ENCODE results near the gene CCSER2. TPM values are rescaled to one million over a fixed set of nuclear protein-coding genes. Genes with fewer than 3 reads are reported as not detected.

Gene CCSER2
- polyA plus RNA-seq, 3 donors, result 7.4 to 23.3 (median 14.3) TPM

- no CpG with 5 or more reads among the region's 2 CpGs for WGBS (ENCODE audit: insufficient coverage)
- Histone ChIP-seq H3K27ac (ENCODE audit: low read depth in 1 of 2, low read length in 2 of 2) (no peak overlapping the region), H3K79me2 (ENCODE audit: insufficient read depth, low read length) (peaks cover 29% of the 10 kb centered on the region), H3K36me3 (replicated peaks in 1 of 2; ENCODE audit: control insufficient read depth in 1 of 2, insufficient read depth in 2 of 2, low read length in 2 of 2) (no peaks in the 10 kb centered on the region), H3K27me3 (ENCODE audit: control insufficient read depth in 2 of 2, insufficient read depth in 2 of 2, low read length in 2 of 2) (no peaks in the 10 kb centered on the region), H2AFZ (ENCODE audit: insufficient read depth, low read depth, low read length, poor library complexity, severe bottlenecking) (no peak overlapping the region), H3K4me2 (replicated peaks; ENCODE audit: extremely low read depth, low read length, poor library complexity, severe bottlenecking) (no peak overlapping the region), H3K9me3 (replicated peaks in 1 of 2; ENCODE audit: control insufficient read depth in 1 of 2, insufficient read depth in 1 of 2, low read length in 2 of 2) (no peaks in the 10 kb centered on the region), H3K4me3 (replicated peaks in 1 of 3; ENCODE audit: low read depth in 2 of 3, low read length in 3 of 3) (no peak overlapping the region), H4K20me1 (ENCODE audit: insufficient read depth, low read length) (peaks cover 52% of the 10 kb centered on the region), H3K4me1 (ENCODE audit: control insufficient read depth in 1 of 2, insufficient read depth in 2 of 2, low read length in 2 of 2) (peaks cover 4 to 13% of the 10 kb centered on the region in 2 donors), H3K9ac (ENCODE audit: insufficient read depth, low read length, poor library complexity, severe bottlenecking) (no peak overlapping the region)
- TF ChIP-seq, protein P1, sequence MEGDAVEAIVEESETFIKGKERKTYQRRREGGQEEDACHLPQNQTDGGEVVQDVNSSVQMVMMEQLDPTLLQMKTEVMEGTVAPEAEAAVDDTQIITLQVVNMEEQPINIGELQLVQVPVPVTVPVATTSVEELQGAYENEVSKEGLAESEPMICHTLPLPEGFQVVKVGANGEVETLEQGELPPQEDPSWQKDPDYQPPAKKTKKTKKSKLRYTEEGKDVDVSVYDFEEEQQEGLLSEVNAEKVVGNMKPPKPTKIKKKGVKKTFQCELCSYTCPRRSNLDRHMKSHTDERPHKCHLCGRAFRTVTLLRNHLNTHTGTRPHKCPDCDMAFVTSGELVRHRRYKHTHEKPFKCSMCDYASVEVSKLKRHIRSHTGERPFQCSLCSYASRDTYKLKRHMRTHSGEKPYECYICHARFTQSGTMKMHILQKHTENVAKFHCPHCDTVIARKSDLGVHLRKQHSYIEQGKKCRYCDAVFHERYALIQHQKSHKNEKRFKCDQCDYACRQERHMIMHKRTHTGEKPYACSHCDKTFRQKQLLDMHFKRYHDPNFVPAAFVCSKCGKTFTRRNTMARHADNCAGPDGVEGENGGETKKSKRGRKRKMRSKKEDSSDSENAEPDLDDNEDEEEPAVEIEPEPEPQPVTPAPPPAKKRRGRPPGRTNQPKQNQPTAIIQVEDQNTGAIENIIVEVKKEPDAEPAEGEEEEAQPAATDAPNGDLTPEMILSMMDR (IDR thresholded peaks at IDR 0.05), result no peak
- H3K4me3 Mint-ChIP-seq, result no peak overlapping the region
- H3K9me3 Mint-ChIP-seq, result peaks cover 0 to 2% (median 0%) of the 10 kb centered on the region in 7 donors
- peaks cover 28% of the 10 kb centered on the region for H3K4me1 Mint-ChIP-seq
- no peaks in the 10 kb centered on the region for H3K27me3 Mint-ChIP-seq (ENCODE audit: low read depth in 3 of 3)
- H3K36me3 Mint-ChIP-seq, result no peaks in the 10 kb centered on the region
- H3K27ac Mint-ChIP-seq, result no peak overlapping the region
- intact Hi-C loops (cut with micrococcal nuclease), result loop anchor here in 1 of 2 donors (5.0 kb wide), 1 partner anchor 198 kb away; the partner anchor contains the start of gene GHITM
- no peak for DNase-seq
Measured at GRCh38 chr10:84334811-84335210, 6.4 kb downstream of the CCSER2 start.

GRCh38 chr10:84335516-84335915 is 7.1 kb downstream of the CCSER2 start:
- peaks cover 24% of the 10 kb centered on the region for H3K79me2 ChIP-seq (ENCODE audit: insufficient read depth, low read length)
- Mint-ChIP-seq H3K27me3 (ENCODE audit: low read depth in 3 of 3) (no peaks in the 10 kb centered on the region), H3K36me3 (peaks cover 0 to under 1% of the 10 kb centered on the region in 2 donors), H3K27ac (no peak overlapping the region), H3K4me3 (no peak overlapping the region), H3K9me3 (peaks cover 0 to 2% (median 0%) of the 10 kb centered on the region in 7 donors), H3K4me1 (peaks cover 21% of the 10 kb centered on the region)
- H3K9me3 ChIP-seq (replicated peaks in 1 of 2; ENCODE audit: control insufficient read depth in 1 of 2, insufficient read depth in 1 of 2, low read length in 2 of 2), result no peaks in the 10 kb centered on the region
- TF ChIP-seq, protein P1 (IDR thresholded peaks at IDR 0.05), result no peak
- H3K27ac ChIP-seq (ENCODE audit: low read depth in 1 of 2, low read length in 2 of 2), result no peak overlapping the region
- H4K20me1 ChIP-seq (ENCODE audit: insufficient read depth, low read length), result peaks cover 52% of the 10 kb centered on the region
- no CpG with 5 or more reads among the region's 3 CpGs for WGBS (ENCODE audit: insufficient coverage)
- H3K9ac ChIP-seq (ENCODE audit: insufficient read depth, low read length, poor library complexity, severe bottlenecking), result no peak overlapping the region
- no peak overlapping the region for H2AFZ ChIP-seq (ENCODE audit: insufficient read depth, low read depth, low read length, poor library complexity, severe bottlenecking)
- H3K36me3 ChIP-seq (replicated peaks in 1 of 2; ENCODE audit: control insufficient read depth in 1 of 2, insufficient read depth in 2 of 2, low read length in 2 of 2), result no peaks in the 10 kb centered on the region
- H3K4me2 ChIP-seq (replicated peaks; ENCODE audit: extremely low read depth, low read length, poor library complexity, severe bottlenecking), result no peak overlapping the region
- peak in 1 of 3 donors; percentile 26 for DNase-seq
- no peak overlapping the region for H3K4me3 ChIP-seq (replicated peaks in 1 of 3; ENCODE audit: low read depth in 2 of 3, low read length in 3 of 3)
- H3K27me3 ChIP-seq (ENCODE audit: control insufficient read depth in 2 of 2, insufficient read depth in 2 of 2, low read length in 2 of 2), result no peaks in the 10 kb centered on the region
- H3K4me1 ChIP-seq (ENCODE audit: control insufficient read depth in 1 of 2, insufficient read depth in 2 of 2, low read length in 2 of 2), result peaks cover 3 to 6% of the 10 kb centered on the region in 2 donors
- intact Hi-C loops (cut with micrococcal nuclease), result no loop called here

Measured in CD14-positive monocyte (primary cell).